PC-9 (cell line): Measurements from ENCODE around the gene LSM14A.

Experiments used
- CTCF ChIP-seq: fragments of 200-600 bp; sonication (generic); conservative IDR thresholded peaks from 2 replicates; pipeline ENCODE4 v1.6.1; 2017; ENCODE audit warnings: mixed run types, antibody characterized with exemption, mild to moderate bottlenecking, moderate library complexity
- EZH2 ChIP-seq: fragments of 200-600 bp; sonication (generic); IDR thresholded peaks from 2 replicates; pipeline ENCODE4 v1.8.0; 2017; ENCODE audit warnings: antibody characterized with exemption, low read depth

GRCh38 chr19:34231439-34231838, 59.1 kb downstream of the LSM14A start:
- TF ChIP-seq CTCF (no peak), EZH2 (no peak)
